HS-27A (cell line): ENCODE measurements around the gene CIPC.

Experiments used
- DNase-seq: peaks from one replicate; pipeline ENCODE4 v3.0.0-alpha.2; 2012; ENCODE audit warnings: low read depth, missing footprints

CIPC gene

DNA sequence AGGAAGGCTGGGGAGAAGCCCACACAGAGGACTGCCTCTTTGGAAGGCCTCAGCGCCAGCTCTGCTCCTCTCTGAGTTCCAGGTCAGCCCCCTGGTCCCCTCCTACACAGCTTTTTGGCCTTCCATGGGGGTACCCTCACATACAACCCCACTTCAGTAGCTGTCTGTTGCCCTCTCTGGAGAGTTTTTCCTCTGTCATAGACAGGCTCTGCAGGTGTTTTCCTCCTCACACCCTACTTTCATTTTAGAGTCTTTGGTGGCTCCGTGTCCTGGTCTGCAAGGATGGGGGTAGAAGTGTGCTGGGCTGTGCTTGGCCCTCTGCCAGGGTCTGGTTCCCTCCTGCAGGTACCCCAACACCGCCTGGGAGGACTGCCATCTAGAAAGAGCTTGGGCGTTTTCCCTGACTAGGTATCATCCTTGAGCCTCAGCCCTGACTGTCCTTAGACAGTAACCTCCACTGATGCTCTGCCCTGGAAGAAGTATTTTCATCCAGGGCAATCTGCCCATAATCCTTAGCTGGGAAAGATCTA, 28.5 kb downstream of the CIPC start:
- DNase-seq, result no peak

DNA sequence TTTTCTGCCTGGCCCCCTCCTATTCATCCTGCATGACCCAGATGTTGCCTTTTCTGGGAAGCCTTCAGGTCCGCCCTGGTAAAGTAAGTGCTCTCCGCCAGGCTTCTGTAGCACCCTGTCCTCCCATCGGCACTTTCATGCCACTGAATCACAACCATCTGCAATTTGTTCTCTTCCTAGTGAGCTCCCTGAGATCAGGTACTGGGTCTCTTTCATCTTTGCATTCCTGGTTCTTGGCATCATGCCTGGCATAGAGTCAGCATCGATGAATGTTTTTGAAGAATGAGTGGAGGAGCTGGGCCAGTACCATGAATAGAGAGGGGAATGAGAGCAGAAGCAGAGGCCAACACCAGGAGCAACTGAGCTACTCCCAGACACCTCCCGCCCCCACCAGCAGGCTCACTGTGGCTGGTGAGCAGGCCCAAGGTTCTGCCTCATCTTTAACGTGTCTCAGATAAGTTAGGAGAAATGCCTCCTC, 30.4 kb downstream of the CIPC start:
- no peak for DNase-seq

DNA sequence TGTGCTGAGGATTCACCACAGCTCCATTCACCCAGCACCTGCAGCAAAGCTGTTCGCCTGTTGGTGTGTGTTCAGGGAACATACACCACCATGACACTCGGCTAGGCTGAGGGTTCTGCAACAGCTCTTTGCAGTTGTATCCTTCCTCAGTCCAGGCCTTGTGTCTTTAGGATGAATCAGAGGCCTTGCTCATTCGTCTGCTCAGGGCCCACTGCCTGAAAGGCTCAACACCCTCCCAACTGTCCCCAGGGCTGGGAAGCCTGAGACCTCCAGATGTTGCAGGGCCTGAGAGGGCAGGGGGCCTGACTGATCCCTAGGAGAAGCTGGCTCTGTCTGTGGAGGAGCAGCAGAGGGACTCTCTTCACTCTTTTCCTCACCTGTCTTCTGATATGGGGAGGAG, 32.3 kb downstream of the CIPC start:
- no peak for DNase-seq

DNA sequence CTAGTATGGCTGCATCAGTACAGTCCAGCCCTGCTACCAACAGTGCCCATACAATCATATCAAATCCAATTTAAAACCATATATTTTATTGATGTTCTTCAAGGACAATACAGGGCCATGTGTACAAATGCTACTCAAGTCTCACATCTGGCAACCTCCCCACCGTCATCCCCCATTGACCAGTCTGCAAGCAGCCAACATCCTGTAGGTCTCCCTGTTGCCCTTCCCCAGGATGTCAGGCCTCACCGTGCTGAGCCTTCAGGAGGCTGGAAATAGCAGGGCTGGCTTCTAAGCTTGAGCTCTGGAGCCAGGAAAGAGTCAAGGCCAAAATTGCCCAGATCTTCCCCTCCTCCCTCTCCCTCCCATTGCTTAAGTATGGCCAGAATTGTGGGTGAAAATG, 33.1 kb downstream of the CIPC start:
- no peak for DNase-seq

DNA sequence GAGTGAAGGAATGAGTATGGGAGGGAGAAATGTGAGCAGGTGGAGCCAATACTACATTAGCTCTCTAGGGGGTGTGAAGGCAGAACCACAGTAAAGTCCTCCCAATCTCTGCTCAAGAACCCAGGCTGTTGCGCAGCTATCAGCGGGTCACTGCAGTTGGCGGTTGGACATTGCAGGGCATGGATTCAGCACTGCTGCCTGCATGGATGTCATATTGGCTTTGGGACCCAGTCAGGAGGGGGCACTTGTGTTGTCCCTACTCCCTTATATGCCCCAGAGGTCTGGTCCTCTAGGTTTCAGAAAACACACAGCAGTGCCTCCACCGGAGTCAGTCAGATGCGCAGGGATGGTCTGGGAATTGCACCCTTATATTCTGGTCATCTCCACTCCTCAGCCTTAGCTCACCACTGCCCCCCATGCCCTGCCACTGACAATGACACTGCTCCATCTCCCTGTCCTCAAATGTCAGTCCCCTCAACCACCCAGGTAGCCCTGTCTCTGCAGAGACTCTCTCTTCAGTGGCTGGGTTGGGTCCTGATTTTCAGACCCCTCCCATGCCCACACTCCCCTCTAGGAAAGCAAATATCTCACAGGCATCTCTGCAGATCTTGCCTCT, 33.9 kb downstream of the CIPC start:
- DNase-seq, result no peak

DNA sequence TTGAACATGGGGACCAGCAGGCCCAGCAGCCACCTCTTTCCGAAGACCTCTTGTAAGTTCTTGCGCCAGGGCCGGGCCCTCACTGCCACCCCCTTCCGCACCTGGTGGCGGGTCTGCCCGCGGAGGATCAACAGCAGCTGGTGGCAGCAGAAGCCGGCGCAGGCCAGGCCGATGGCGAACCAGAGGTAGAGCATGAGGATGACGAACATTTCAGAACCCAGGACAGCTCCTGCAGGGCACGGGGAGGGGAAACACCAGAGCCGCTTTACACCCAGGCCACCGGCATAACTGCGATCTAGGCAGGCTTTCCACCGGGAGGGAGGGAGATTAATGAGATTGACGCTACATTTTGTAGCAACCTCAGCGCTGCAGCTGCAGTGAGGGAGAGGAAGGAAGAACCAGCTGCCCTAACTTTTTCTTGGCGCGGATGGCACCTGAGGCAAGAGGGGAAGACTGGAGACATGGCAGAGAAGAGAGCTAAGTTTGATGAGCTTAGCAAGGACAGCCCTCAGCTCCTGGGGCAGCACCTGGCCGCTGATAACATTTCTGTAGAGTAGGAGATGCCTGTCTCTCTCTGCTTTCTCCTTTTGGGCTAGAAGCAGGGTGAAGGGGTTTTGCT, 35.8 kb downstream of the CIPC start:
- DNase-seq, result no peak

DNA sequence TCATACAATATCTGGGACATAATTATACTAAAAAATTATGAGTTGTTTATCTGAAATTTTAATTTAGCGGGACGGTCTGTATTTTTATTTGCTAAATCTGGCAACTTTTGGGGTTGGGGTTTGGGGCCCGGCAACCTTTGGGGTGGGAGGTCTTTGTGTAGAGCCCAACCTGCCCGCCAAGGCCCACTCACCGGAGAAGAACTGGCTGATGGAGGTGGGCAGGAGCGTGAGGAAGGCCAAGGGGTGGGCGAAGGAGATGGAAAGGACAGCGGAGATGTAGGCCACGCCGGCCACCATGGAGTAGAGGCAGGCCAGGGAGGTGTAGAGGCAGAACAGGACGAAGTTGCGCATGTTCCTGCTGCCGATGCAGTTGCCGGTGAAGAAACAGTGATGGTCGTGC, 41.0 kb downstream of the CIPC start:
- DNase-seq, result no peak

DNA sequence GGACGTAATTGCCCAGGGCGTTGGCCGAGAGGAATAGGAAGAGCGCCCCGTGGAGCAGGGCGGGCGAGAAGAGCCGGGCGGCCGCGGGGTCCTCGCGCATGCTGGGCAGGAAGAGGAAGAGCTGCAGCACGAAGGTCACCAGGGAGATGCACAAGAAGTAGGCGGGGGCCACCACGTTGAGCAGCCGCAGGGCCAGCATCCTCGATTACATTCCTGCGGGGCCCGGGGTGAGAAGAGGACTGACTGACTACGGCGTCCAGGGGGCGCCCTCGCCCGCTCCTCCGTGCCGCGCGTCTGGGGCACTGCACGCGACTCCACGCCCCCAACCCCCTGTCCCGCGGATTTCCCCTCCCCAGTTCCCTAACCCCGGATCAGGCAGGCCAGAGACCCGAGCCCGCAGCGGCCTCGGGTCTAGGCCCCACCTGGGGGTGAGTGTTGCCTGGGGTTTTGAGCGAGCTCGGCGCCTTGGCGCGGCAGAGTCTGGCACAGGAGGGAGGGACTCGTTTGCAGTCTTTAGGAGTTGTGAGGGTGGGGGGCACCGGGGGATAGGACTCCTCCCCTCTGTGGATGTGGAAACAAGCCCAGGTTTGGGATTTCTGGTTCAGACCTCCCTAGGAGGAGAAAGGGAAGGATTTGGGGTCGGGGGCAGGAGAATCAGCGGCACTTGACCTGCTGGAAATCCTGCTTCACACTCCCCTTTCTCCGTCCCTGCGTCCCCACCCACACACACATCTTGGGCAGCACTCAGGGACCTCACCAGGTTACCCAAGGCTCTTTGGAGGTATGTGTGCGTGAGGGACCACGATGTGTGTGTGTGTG, 41.7 kb downstream of the CIPC start:
- DNase-seq, result no peak

DNA sequence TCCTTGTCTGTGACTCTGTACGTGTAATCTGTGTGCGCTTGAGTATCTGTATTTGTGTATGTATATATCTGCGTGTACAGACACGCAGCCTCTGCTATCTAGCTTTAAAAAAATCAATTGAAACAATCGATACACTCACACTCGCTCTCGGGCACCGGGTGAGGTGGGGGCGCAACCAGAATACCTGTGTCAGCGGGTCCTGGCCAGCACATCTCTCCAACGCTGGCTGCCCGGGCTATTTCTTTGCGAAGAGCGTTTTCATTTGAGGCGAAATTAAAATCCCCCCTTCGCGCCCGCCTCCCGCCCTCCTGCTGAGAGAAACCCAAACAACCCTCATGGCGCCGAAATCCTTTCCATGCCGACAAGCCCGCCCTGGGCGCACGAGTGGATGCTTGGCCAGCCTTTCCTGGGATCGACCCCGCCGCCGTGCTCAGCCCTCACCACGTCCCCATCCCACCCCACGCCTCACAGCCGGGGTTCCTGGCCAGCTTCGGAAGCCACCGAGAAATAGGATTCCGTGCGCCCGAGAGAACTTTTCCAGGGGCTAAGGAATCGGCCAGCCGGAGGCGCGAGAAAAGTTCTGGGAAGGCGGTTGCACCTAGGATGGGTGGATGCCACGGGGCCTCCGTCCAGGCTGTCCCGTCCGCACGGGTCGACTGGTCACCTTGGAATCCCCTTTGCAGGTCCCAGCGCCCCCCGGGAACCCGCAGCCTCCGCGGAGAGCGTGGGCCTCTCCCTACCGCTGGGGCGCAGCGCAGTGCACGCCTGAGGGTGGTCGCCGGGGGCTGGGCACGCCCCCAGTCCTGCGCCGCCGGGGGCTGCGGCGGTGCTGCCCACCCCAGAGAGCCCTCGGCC, 42.5 kb downstream of the CIPC start:
- DNase-seq, result no peak

DNA sequence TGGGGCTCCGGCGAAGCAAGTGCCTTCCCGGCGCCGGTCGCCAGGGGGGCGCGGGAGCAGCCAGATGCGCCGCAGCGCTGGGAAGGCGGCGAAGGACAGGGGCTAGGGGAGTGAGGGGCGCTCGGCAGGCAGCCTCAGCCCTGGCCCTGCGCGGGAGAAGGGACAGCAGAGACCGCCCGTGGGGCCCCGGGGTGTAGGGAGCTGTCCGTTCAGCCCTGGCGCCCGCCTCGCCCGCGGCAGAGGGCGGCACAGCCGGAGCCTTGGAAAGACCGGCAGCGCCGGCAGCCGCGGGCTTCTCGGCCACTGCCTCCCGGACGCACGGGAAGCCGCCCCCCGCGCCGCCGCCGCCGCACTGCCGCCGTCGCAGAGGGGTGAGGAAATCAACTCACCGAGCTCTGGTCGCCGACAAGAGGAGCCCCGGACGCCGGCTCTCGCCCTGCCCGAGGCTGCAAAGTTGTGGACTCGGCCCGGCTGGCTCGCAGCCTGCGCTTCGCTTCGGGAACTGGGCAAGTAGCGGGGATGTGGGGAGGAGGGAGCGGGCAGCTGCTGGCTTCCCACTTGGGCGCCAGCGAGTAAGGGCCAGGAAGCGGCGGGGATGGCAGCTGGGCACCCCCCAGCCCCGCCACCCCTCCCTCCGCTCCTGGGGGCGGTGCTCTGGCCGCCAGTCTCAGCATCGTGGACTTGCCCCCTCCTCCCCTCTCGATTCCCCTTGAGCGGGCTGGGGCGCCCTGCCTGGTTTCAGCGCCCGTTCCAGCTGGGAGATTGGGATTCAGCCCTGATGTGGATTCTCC, 43.4 kb downstream of the CIPC start, which contains the start of gene ZDHHC22:
Gene ZDHHC22 (minus strand): TSS at position 578 of the 791 bp plus-strand sequence. CDS start 2,053 bp downstream, outside the sequence.
- DNase-seq, result no peak

DNA sequence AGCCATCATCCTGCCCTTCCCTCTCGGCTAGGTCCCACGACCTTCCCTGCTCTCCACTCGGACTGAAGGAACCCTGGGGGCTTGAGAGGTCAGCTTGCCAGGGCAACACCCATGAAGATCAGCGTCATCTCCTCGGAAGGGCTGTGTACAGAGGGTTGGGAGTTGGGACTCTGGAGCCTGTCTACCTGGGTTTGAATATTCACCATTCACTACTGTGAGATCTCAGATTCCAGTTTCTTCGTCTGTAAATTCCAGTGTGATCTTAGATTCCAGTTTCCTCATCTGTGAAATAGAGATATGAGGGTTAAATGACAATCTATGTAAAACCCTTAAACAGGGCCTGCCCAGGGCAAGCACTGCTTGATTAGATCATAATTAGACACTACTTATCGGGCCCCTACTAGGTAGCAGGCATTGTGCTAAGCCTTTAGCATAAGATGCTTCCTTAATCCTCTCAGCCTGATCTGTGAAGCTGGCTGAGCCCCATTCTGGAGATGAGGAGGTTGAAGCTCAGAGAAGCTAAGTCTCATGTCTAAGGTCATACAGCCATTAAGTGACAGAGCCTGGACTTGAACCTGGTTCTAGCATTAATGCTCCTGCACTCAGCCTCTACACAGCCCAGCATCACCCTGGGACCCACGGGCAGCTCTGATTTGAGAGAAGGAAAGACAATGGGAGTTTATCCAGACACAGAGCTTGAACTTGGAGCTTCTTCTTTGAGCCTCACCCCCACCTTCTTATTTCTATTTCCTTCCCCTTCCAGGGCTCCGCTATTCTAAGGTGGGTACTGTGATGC, 44.1 kb downstream of the CIPC start:
- no peak for DNase-seq

DNA sequence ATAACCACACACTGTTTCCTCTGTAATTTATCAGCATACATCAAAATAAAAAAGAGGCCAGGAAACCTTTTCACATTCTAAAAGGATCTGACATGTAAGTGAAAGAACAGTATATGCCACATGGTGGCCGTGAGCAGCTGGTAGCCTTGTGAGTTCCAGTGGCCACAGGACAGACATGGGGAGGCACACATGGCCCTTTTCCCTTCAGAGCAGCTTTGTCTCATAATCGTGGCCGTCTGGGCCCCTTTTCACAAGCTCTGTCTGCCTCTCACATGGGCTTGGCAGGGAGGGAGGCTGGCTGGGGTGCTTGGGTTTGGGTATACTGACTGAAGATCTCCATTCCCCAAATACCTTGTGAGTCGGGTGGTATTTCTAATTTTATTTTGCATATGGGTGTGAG, 45.0 kb downstream of the CIPC start:
- no peak for DNase-seq

DNA sequence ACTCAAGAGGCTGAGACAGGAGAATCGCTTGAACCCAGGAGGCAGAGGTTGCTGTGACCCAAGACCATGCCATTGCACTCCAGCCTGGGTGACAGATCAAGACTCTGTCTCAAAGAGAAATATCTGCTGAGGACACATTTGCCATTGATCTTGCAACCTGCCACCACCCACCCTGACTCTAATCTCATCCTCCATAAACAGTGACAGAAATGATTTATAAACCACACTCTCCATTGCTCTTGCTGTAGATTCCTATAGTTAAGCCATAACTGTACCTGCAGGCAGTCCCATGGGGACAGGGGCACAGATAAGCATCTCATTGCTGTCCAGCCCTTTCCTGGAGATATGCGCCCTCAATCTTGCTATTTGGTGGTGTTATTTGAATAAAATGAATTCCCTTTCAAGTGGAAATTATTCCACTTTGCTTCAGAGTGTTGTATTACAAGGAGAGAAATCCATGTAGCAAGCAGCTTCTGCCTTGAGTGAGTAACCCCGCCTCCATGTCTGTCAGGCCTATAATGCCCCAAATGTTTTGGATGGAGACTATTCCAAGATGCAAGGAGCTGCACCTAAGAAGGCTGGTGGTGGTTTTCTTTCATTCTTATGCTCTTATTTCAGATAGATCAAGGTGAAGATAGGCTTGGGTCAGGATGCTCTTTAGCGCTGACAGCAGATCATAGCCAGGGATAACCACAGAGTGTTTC, 46.5 kb downstream of the CIPC start:
- DNase-seq, result no peak

DNA sequence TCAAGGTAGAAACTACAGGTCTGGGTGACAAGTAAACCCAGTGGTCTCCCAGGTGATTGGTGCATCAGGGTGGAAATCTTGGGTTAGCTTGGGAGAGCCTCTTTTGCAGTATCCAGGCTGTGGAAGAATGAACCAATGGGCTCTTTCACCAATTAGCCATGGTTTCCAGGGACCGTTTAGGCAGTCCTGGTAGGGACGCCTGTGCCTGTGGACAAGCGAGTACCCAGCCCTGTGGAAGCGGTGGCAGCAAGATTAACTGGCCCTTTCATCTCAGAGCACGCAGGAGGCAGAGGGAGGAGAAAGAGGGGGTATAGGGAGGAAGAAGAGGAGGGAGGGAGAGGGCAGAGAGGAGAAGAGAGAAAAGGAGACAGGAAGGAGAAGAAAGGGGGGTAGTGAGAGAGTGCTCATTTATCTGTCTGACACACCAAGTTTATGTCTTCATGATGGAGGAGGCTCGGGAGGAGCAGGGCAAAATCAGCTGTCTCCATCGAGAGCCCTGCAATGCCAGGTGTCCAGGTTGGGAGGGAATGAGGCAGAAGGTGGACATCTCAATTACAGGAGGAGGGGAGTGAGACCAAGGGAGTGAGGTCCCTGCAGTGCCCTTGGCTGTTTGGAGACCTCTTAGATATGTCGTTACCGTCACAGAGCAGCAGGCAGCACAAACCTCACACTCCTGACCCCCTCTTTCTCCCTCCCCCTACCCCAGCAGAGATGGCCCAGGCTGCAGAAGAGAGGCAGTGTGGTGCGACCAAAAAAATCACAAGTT, 48.1 kb downstream of the CIPC start:
- no peak for DNase-seq

DNA sequence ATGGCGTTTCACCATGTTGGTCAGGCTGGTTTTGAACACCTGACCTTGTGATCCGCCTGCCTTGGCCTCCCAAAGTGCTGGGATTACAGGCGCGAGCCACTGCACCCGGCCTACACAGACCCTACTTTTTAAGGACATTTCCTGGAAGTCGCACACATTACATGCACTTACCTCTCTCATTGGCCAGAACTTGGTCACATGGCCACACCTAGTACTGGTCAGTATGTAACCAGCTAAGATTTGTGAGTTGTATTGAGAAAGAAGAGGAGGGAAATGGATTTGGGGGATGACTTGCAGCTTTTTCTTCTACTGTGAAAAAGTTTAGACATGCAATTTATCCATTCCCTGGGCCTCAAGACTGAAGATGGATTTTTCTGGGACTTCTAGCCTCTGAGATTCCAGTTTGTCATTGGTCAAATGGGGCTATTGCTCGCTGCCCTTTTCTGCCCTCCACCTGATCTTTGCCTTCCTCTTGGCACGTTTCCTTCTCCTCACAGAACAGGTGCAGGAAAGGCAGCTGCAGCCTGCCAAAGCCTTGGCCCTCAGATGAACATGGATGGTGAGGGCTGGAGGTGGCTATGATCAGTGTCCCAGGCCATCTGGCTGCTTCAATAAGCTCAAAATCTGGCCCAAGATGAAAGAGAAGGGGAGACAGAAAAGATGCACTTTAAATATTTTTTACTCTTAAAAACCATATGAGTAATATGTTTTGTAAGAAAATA, 50.6 kb downstream of the CIPC start:
- DNase-seq, result no peak

DNA sequence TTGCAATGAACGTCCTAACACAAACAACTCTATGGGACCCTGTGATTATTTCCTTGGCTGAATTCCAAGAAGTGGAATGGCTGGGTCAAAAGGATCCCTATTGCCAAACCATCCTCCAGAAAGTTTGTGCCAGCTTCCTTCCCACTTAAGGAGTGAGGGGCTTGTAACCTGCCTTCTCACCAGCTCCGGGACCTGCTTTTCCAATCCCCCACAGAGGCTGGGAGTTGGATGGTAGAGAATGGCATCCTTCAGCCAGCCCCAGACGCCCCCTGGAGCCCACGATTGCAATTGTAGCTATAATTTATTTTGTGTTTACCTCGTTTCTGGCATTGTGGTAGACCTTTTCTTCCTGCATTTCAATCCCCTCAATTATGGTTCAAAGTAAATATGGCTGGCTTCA, 53.2 kb downstream of the CIPC start:
- DNase-seq, result no peak

DNA sequence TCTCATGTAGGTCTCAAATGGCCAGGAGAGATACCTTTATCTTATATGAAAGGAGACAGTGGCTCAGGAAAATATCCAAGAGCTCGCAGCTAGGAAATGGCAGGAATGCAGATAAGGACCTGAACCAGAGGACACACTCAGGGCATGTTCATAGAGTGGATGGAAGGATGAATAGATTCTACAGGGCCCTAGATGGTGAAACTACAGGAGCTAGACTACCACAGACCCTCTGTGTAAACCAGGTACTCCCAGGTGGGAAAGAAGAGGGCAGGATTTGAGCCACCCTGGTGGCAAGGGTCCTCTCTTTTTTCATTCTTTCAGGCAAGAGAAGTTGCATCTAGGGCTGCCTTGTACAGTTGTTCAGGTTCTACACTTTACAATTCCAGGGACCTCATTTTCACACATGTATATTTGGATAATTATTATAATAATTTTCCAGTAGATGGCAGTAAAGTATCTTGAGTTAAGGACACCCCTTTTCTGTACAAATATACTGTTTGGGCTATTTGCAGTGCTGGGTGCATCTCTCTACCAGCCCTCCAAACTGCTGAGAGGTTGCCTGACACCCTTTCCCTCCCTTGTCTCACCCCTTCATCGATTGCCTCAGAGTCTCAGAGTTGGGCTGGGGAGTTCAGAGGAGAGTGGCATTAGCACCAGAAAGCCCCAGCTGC, 54.0 kb downstream of the CIPC start:
- DNase-seq, result no peak

DNA sequence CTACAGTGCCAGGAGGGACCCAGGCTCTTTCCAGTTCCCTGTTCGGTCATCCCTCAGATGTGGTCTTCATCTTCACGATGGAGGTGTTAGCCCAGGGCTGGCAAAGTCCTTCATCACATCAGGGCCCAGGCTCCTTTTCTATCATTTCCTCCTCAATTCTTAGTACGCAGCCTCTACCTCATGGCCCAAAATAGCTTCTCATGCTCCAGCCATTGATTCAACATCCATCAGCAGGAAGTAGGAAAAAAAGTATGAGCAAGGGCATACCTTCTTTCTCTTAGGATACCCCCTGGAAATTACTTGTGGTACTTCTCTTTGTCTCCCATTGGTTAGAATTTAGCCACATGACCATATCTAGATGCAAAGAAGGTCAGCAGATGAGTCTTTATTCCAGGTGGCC, 55.7 kb downstream of the CIPC start:
- DNase-seq, result no peak
